IPS-18a (cell line): ENCODE data around the gene DIP2C.

Experiments
- H3K27ac ChIP-seq: one replicate; pipeline ENCODE4 v1.5.1; 2013; ENCODE audit warnings: low read length
- H3K27me3 ChIP-seq: one replicate; pipeline ENCODE4 v1.6.1; 2013; ENCODE audit warnings: mild to moderate bottlenecking, low read length; ENCODE audit not compliant: control insufficient read depth, insufficient read depth
- H3K36me3 ChIP-seq: one replicate; pipeline ENCODE4 v1.6.1; 2013; ENCODE audit warnings: low read depth, low read length; ENCODE audit not compliant: control insufficient read depth
- H3K4me1 ChIP-seq: one replicate; pipeline ENCODE4 v1.6.1; 2013; ENCODE audit warnings: low read depth, low read length; ENCODE audit not compliant: control insufficient read depth
- H3K4me3 ChIP-seq: one replicate; pipeline ENCODE4 v1.5.1; 2013; ENCODE audit warnings: low read length
- H3K9ac ChIP-seq: one replicate; pipeline ENCODE4 v1.6.1; 2013; ENCODE audit warnings: mild to moderate bottlenecking, low read length, moderate library complexity
- H3K9me3 ChIP-seq: one replicate; pipeline ENCODE4 v1.6.1; 2013; ENCODE audit warnings: low read depth, low read length; ENCODE audit not compliant: control insufficient read depth

DIP2C gene

DNA sequence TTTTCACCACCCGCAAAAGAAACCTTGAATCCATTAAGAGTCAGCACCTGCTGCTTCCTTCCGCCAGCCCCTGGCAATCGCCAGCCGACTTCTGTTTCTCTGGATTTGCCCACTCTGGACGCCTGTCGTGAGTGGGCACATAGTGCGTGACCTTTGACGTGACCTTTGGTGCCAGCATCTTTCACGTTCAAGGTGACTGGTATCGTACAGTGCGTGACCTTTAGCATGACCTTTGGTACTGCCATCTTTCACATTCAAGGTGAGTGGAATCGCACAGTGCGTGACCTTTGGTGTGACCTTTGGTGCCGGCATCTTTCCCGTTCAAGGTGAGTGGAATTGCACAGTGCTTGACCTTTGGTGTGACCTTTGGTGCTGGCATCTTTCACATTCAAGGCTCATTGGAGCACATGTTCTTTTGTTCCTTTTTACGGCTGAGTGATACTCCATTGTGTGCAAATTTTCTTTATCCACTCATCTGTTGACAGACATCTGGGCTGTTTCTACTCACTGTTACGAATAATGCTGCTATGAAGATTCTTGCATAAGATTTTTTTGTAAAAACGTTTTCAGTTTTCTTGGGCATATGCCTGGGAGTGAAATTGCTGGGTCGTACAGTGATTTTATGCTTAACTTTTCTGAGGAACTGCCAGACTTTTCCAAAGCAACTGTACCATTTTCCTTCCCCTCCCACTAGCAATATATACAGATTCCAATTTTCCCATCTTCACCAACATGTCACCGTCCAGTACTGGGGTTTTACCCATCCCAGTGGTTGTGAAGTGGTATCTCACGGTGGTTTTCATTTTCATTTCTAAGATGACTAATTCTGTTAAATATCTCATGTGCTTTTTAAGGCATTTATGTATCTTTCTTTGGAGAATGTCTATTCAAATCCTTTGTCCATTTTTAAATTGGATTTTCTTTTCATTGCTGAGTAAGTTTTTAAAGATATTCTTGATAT is 145.3 kb downstream of the DIP2C start:
- H3K36me3 ChIP-seq = no peaks in the 10 kb centered on the region
- H3K27ac ChIP-seq = no peak overlapping the region

DNA sequence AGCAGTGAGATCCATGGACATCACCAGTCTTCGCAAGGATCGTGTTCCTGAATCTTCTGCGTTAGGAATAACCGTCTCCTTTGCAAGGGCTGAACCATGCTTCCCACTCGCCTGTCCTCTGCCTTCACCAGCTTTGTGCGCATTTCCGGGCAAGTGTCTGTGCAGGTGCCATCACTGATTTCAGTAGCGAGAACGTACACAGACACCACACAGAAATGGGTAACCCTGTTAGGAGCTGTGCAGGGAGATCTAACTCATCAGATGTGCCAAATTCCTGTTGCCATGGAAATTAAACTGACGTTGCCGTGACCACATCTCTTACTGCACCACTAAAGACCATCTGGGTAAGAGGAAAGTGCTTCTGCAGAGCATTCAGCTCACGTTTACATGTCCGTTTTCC is 146.3 kb downstream of the DIP2C start:
- no peak overlapping the region for H3K9ac ChIP-seq
- no peaks in the 10 kb centered on the region for H3K36me3 ChIP-seq
- H3K4me1 ChIP-seq = peaks cover 15% of the 10 kb centered on the region
- H3K9me3 ChIP-seq = no peaks in the 10 kb centered on the region
- H3K27me3 ChIP-seq = no peaks in the 10 kb centered on the region
- H3K4me3 ChIP-seq = no peak overlapping the region
- H3K27ac ChIP-seq = no peak overlapping the region

More for the DNA sequence above, 145.3 kb downstream of the DIP2C start:
- Histone ChIP-seq H3K27me3 (no peaks in the 10 kb centered on the region), H3K9me3 (no peaks in the 10 kb centered on the region), H3K4me1 (peaks cover 15% of the 10 kb centered on the region), H3K9ac (no peak overlapping the region), H3K4me3 (no peak overlapping the region)

- H3K9ac ChIP-seq = no peak overlapping the region
- H3K27me3 ChIP-seq = no peaks in the 10 kb centered on the region
- H3K36me3 ChIP-seq = no peaks in the 10 kb centered on the region
- peaks cover 5% of the 10 kb centered on the region for H3K4me1 ChIP-seq
- H3K9me3 ChIP-seq = no peaks in the 10 kb centered on the region
- H3K4me3 ChIP-seq = no peak overlapping the region
- no peak overlapping the region for H3K27ac ChIP-seq
Observed at GRCh38 chr10:541750-542371, 147.6 kb downstream of the DIP2C start.

DNA sequence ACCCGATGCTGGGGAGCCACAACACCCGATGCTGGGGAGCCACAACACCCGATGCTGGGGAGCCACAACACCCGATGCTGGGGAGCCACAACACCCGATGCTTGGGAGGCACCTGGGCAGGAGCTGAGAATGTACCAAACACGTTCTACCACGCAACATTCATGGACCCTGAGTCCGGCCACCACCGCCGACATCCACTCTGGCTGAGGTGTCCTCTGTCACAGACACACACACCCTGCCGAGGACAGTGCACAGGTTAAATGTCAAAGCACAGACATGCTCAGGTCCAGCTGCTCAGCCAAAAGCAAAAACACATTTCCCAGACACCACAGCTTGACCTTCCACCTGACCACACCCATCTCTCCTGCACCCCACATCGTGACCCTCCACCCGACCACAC is 148.4 kb downstream of the DIP2C start:
- Histone ChIP-seq H3K4me1 (no peaks in the 10 kb centered on the region), H3K27ac (no peak overlapping the region), H3K36me3 (no peaks in the 10 kb centered on the region), H3K4me3 (no peak overlapping the region), H3K27me3 (no peaks in the 10 kb centered on the region), H3K9ac (no peak overlapping the region), H3K9me3 (no peaks in the 10 kb centered on the region)

GRCh38 chr10:538895-539294 is 150.6 kb downstream of the DIP2C start:
- Histone ChIP-seq H3K4me3 (no peak overlapping the region), H3K36me3 (no peaks in the 10 kb centered on the region), H3K4me1 (no peaks in the 10 kb centered on the region), H3K9ac (no peak overlapping the region), H3K27ac (no peak overlapping the region), H3K9me3 (no peaks in the 10 kb centered on the region), H3K27me3 (no peaks in the 10 kb centered on the region)

DNA sequence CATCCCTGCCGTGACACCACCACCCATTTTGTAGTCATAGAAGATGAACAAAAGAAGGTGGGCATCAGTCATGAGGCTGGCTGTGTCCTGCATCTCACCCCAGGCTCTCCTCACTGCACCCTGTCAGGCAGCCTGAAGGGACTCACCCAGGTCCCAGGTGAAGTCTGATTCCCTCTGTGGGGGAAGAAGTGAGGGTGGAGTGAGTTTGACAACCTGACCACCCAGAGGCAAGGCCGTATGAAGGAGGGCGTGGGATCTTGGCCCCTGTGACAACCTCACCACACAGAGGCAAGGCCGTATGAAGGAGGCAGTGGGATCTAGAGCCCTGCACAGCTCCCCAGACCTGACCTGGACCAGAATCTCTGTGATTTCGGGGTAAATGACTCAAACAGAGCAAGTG is 152.5 kb downstream of the DIP2C start:
- no peaks in the 10 kb centered on the region for H3K4me1 ChIP-seq
- no peaks in the 10 kb centered on the region for H3K27me3 ChIP-seq
- H3K9ac ChIP-seq = no peak overlapping the region
- no peak overlapping the region for H3K4me3 ChIP-seq
- no peak overlapping the region for H3K27ac ChIP-seq
- H3K36me3 ChIP-seq = no peaks in the 10 kb centered on the region
- H3K9me3 ChIP-seq = no peaks in the 10 kb centered on the region

DNA sequence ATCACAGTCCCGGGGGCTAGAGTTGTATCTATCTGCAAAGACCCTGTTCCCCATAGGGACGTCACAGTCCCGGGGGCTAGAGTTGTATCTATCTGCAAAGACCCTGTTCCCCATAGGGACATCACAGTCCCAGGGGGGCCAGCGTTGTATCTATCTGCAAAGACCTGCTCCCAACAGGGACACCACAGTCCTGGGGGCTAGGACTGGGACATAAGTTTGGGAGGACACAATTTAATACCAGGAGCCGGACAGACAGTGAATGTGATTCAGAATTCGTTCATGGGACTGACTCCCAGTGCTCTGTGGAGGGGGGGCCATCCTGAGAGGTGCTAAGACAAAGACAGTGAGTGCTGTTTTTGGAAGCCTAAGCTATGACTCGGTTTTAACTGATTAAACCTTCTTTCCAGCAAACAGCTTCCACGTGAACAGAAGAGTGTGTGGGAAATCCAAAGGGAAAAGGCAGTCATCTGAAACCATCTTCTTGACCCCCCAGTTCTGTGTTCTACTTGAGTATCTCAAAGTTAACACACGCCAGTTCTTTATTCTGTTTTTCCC is 153.0 kb downstream of the DIP2C start:
- no peak overlapping the region for H3K9ac ChIP-seq
- no peak overlapping the region for H3K27ac ChIP-seq
- H3K36me3 ChIP-seq = no peaks in the 10 kb centered on the region
- H3K4me1 ChIP-seq = no peaks in the 10 kb centered on the region
- H3K4me3 ChIP-seq = no peak overlapping the region
- H3K27me3 ChIP-seq = no peaks in the 10 kb centered on the region
- H3K9me3 ChIP-seq = no peaks in the 10 kb centered on the region

DNA sequence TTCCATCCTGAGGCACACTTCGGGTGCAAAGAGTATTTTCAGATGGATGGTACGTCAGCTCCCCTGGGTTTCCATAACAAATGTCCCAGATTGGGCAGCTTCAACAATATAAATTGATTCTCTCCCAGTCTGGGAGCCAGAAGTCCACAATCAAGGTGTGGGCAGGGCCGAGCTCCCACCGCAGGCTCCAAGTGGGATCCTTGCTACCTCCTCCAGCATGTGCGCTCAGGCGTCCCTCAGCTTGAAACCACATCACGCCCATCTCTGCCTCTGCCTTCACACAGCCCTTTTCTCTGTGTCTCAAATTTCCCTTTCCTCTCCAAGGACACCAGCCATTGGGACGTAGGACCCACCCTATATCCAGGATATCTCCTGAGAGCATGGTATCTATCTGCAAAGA is 153.5 kb downstream of the DIP2C start:
- no peaks in the 10 kb centered on the region for H3K27me3 ChIP-seq
- H3K9ac ChIP-seq = no peak overlapping the region
- no peaks in the 10 kb centered on the region for H3K36me3 ChIP-seq
- H3K9me3 ChIP-seq = no peaks in the 10 kb centered on the region
- no peaks in the 10 kb centered on the region for H3K4me1 ChIP-seq
- H3K27ac ChIP-seq = no peak overlapping the region
- no peak overlapping the region for H3K4me3 ChIP-seq

DNA sequence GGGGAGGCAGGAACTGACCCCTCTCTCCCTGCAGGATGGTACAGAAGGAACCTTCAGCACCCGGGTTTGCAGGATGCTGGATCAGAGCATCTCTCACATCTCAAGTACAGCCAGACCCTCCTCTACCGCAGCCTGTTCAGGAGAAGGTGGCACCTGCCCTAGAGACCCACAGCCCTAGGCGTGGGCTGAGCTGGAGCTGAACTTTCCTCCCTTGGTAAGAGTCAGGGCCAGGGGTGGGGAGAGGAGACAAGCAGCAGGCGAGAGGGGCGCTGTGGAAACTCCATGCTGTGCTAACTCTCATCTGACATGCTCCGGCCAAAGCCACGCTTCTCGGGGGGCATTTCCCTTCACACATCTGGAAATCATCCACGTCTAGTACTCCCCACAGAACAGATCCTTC is 154.4 kb downstream of the DIP2C start:
- H3K27ac ChIP-seq = no peak overlapping the region

DNA sequence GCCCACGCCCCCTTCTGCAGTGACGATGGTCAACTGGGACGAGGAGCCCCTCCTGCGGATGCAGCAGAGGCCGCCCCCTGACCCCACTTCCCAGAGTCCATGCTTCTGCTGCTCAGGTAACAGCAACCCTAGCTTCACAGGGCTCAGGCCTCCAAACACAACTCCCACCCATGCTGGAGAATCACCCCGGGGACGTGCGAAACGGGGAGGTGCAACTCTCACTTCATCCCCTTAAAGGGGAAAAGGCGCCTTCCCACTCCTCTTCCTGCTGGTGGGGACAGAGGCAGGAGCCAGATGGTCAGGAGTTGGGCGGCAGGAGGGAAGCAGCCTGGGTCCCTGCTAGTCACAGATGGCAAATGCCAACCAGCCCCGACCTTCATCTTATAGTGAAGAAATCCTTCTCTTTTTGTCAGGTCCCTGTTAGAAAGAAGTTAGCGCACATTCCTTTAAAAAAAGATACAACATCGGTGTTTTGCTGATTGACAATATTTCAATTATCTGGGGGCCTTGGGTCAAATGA is 155.4 kb downstream of the DIP2C start:
- H3K36me3 ChIP-seq = no peaks in the 10 kb centered on the region
- no peak overlapping the region for H3K9ac ChIP-seq
- H3K27me3 ChIP-seq = no peaks in the 10 kb centered on the region
- H3K4me1 ChIP-seq = no peaks in the 10 kb centered on the region
- no peak overlapping the region for H3K27ac ChIP-seq
- H3K9me3 ChIP-seq = no peaks in the 10 kb centered on the region
- no peak overlapping the region for H3K4me3 ChIP-seq

More for the DNA sequence above, 154.4 kb downstream of the DIP2C start:
- Histone ChIP-seq H3K36me3 (no peaks in the 10 kb centered on the region), H3K4me3 (no peak overlapping the region), H3K9me3 (no peaks in the 10 kb centered on the region), H3K9ac (no peak overlapping the region), H3K4me1 (no peaks in the 10 kb centered on the region), H3K27me3 (no peaks in the 10 kb centered on the region)

- Histone ChIP-seq H3K27ac (no peak overlapping the region), H3K27me3 (no peaks in the 10 kb centered on the region), H3K9me3 (no peaks in the 10 kb centered on the region), H3K9ac (no peak overlapping the region), H3K4me1 (no peaks in the 10 kb centered on the region), H3K4me3 (no peak overlapping the region), H3K36me3 (no peaks in the 10 kb centered on the region)
Observed at GRCh38 chr10:533611-534010, 155.9 kb downstream of the DIP2C start.
